Sigmoid colon (tissue), 4 donors: Measurements from ENCODE around the gene DCTN3.

Experiments
- CTCF ChIP-seq, 4 experiments: fragments of 450-650 bp in 3 of 4; fragments of 200-600 bp in 1 of 4; IDR thresholded peaks; one replicate each; pipeline ENCODE4 v1.5.1; 2016 to 2019; ENCODE audit warnings: antibody characterized with exemption in 4 of 4, mild to moderate bottlenecking in 3 of 4, moderate library complexity in 2 of 4
- EP300 ChIP-seq, 4 donors: sonication (generic); formaldehyde crosslinking; IDR thresholded peaks; one replicate each; pipeline ENCODE4 v1.6.1; 2017; ENCODE audit warnings: antibody characterized with exemption in 4 of 4

GRCh38 chr9:34566322-34566721, 54.0 kb downstream of the DCTN3 start:
- no peak for TF ChIP-seq CTCF (IDR thresholded peaks at IDR 0.05)
- no peak for TF ChIP-seq EP300 (IDR thresholded peaks at IDR 0.05)
